Nephron progenitor cell (in vitro differentiated cells): ENCODE data around the gene CENPA.
A peak's percentile ranks its signal among the peaks of the same experiment; 100 is the strongest.

Source experiments
- DNase-seq: peaks from one replicate; pipeline ENCODE4 v3.0.0; 2021
- H3K27ac Mint-ChIP-seq: 2 replicates; pipeline ENCODE4 v1.8.0; 2021; ENCODE audit warnings: mild to moderate bottlenecking, moderate library complexity, mixed read lengths
- H3K27me3 Mint-ChIP-seq: 2 replicates; pipeline ENCODE4 v1.8.0; 2021; ENCODE audit warnings: mild to moderate bottlenecking, low read depth, mixed read lengths; ENCODE audit not compliant: poor library complexity
- H3K36me3 Mint-ChIP-seq: 2 replicates; pipeline ENCODE4 v1.8.0; 2021; ENCODE audit warnings: low read depth, mixed read lengths
- H3K4me1 Mint-ChIP-seq: 2 replicates; pipeline ENCODE4 v1.8.0; 2021; ENCODE audit warnings: mixed read lengths
- H3K4me3 Mint-ChIP-seq: 2 replicates; pipeline ENCODE4 v1.8.0; 2021; ENCODE audit warnings: mild to moderate bottlenecking, moderate library complexity, mixed read lengths
- H3K9me3 Mint-ChIP-seq: 2 replicates; pipeline ENCODE4 v1.8.0; 2021; ENCODE audit warnings: mild to moderate bottlenecking, moderate library complexity, mixed read lengths
- TF ChIP-seq, protein P1 (sequence below): fragments of 200-600 bp; sonication (generic); IDR thresholded peaks from 2 replicates; pipeline ENCODE4 v1.5.0; 2021; ENCODE audit warnings: antibody characterized with exemption

The CENPA gene

DNA sequence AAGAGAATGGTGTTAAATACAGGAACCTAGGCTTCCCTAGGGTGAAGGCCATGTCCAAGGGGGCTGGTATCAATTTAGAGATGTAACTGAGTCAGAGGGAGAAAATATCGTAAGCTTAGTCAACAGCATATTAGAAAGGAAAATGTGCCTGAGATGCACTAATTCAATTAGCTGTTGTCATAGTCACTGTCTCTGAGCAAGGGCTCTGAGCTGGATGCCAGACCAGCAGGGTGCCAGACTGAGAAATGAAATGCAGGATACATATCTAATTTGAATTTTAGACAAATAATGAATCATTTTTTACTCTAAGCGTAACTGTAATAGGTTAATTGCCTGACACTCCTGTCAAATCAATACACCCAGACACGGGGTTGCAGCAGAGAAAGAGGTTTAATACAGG lies 33.2 kb upstream of the CENPA start:
- TF ChIP-seq, protein P1, sequence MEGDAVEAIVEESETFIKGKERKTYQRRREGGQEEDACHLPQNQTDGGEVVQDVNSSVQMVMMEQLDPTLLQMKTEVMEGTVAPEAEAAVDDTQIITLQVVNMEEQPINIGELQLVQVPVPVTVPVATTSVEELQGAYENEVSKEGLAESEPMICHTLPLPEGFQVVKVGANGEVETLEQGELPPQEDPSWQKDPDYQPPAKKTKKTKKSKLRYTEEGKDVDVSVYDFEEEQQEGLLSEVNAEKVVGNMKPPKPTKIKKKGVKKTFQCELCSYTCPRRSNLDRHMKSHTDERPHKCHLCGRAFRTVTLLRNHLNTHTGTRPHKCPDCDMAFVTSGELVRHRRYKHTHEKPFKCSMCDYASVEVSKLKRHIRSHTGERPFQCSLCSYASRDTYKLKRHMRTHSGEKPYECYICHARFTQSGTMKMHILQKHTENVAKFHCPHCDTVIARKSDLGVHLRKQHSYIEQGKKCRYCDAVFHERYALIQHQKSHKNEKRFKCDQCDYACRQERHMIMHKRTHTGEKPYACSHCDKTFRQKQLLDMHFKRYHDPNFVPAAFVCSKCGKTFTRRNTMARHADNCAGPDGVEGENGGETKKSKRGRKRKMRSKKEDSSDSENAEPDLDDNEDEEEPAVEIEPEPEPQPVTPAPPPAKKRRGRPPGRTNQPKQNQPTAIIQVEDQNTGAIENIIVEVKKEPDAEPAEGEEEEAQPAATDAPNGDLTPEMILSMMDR: no peak
- no peak overlapping the region for H3K4me3 Mint-ChIP-seq
- H3K36me3 Mint-ChIP-seq: peaks cover 5% of the 10 kb centered on the region
- peaks cover 13% of the 10 kb centered on the region for H3K9me3 Mint-ChIP-seq
- no peak for DNase-seq
- H3K27ac Mint-ChIP-seq: no peak overlapping the region
- H3K4me1 Mint-ChIP-seq: peaks cover 50% of the 10 kb centered on the region
- no peaks in the 10 kb centered on the region for H3K27me3 Mint-ChIP-seq

DNA sequence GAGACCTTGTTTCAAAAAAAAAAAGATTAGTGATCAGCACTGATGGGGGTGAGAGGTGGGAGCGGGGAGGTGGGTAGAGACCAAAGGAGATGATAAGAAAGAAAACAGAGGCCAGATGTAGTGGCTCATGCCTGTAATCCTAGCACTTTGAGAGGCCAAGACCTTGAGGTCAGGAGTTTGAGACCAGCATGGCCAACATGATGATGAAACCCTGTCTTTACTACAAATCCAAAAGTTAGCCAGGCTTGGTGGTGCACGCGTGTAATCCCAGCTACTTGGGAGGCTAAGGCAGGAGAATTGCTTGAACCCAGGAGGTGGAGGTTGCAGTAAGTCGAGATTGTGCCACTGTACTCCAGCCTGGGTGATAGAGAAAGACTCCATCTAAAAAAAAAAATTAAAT lies 31.3 kb upstream of the CENPA start:
- Mint-ChIP-seq H3K27ac (no peak overlapping the region), H3K4me3 (no peak overlapping the region), H3K4me1 (peaks cover 60% of the 10 kb centered on the region), H3K9me3 (peaks cover 13% of the 10 kb centered on the region), H3K27me3 (no peaks in the 10 kb centered on the region), H3K36me3 (peaks cover 5% of the 10 kb centered on the region)
- DNase-seq: no peak
- TF ChIP-seq, protein P1: no peak

DNA sequence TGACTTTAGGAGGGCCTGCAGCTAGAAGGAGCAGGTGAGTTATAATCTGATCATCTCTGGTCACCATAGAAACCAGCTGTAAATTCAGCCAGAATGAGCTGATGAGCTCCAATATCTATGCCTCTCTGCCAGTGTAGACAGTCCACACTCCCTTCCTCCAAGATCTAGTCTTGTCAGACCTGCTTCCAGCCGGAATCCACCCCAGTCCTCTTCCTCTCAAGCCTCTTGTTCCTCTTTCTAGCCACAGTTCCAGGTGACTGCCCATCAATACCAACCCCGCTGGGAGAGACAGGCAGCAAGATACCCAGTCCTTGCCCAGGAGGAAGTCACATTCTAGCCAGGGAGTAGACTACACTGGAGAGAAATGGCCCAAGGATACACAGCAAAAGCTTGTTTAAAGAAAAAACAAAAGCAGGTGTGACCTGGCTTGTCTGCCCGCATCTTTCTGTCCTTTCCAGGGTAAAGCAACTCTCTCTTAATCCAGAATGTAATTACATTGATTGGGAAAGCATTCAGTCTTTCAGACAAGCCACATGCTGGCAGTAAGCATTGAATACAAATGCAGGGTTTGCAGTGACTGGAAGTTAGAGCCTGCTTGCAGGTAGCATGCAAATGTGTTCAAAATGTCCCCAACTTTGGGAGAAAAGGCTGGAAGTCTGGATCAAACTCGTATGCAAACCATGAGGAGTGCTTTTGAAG lies 30.7 kb upstream of the CENPA start:
- Mint-ChIP-seq H3K9me3 (peaks cover 13% of the 10 kb centered on the region), H3K27me3 (no peaks in the 10 kb centered on the region), H3K4me1 (peaks cover 57% of the 10 kb centered on the region), H3K4me3 (no peak overlapping the region), H3K36me3 (peaks cover 5% of the 10 kb centered on the region), H3K27ac (no peak overlapping the region)
- TF ChIP-seq, protein P1: no peak
- DNase-seq: no peak

DNA sequence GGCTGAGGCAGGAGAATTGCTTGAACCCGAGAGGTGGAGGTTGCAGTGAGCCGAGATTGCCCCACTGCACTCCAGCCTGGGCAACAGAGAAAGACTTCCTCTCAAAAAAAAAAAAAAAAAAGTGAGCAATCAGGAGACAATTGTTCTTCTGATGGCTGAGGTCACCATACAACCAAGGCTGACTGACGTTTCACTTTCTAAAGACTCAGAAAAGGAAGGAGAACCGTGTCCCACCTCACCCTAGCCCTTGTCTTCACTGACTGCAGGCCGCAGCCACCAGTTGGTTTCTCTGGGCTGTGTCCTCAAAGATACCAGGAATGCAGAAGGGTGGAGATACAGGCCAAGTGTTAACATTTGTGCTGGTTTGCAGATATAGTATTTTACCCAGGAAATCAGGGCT lies 29.5 kb upstream of the CENPA start:
- H3K9me3 Mint-ChIP-seq: peaks cover 9% of the 10 kb centered on the region
- no peaks in the 10 kb centered on the region for H3K27me3 Mint-ChIP-seq
- TF ChIP-seq, protein P1: no peak
- H3K36me3 Mint-ChIP-seq: peaks cover 2% of the 10 kb centered on the region
- H3K4me3 Mint-ChIP-seq: no peak overlapping the region
- peaks cover 51% of the 10 kb centered on the region for H3K4me1 Mint-ChIP-seq
- H3K27ac Mint-ChIP-seq: no peak overlapping the region
- DNase-seq: no peak

DNA sequence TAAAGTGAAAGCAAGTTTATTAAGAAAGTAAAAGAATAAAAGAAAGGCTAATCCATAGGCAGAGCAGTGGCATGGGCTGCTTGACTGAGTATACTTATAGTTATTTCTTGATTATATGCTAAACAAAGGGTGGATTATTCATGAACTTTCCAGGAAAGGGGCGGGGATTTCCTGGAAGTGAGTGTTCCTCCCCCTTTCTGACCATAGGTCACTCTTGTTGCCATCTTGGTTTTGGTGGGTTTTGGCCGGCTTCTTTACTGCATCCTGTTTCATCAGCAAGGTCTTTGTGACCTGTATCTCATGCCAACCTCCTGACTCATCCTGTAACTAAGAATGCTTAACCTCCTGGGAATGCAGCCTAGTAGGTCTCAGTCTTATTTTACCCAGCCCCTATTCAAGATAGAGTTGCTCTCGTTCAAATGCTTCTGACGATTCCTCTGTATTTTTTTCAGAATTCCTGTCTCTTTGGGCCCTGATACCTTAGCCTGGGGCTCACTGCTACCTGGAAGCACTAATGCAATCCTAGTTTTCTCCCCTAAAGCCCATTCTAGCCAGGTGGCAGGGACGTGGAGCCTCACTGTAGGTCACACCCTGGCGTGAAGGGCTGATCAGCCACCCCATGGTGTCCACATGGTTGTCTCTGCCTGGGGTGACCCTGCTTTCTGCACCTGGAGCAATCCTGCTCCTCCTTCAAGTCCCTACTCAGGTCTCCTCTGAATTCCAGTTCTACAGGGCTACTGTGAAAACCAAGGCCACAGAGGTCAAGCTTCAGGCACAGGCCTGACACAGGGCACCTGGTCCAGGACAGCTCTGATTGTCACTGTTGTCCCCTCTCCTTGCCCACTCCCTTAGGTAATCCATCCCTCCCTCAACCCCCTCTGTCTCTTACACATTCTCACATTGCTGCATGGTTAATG lies 27.7 kb upstream of the CENPA start:
- Mint-ChIP-seq H3K27ac (peak overlapping the region; percentile 70), H3K4me1 (peaks cover 41% of the 10 kb centered on the region), H3K36me3 (no peaks in the 10 kb centered on the region), H3K9me3 (no peaks in the 10 kb centered on the region), H3K27me3 (no peaks in the 10 kb centered on the region), H3K4me3 (peak overlapping the region; percentile 18)
- TF ChIP-seq, protein P1: no peak
- DNase-seq: no peak
